ENCODE measurements around the gene AMIGO3.

The AMIGO3 gene

GRCh38 chr3:49725906-49726681, 6.6 kb upstream of the AMIGO3 start:
- DNase-seq (ENCODE audit: low read depth, low spot score), result no peak

- DNase-seq (ENCODE audit: low read depth, low spot score), result no peak
Observed at GRCh38 chr3:49724586-49724985, 5.1 kb upstream of the AMIGO3 start.

- peak; percentile 98 for DNase-seq (ENCODE audit: low read depth, low spot score)
Observed at GRCh38 chr3:49723628-49724551, 4.4 kb upstream of the AMIGO3 start, which contains the start of gene GMPPB. Gene GMPPB (minus strand): TSS chr3:49723951. CDS start chr3:49723726, 225 bp downstream.

GRCh38 chr3:49723296-49723627, 3.8 kb upstream of the AMIGO3 start:
- peak; percentile 66 for DNase-seq (ENCODE audit: low read depth, low spot score)

- no peak for DNase-seq (ENCODE audit: low read depth, low spot score)
Observed at GRCh38 chr3:49722896-49723295, 3.4 kb upstream of the AMIGO3 start.

- DNase-seq (ENCODE audit: low read depth, low spot score), result no peak
Observed at GRCh38 chr3:49721896-49722781, 2.7 kb upstream of the AMIGO3 start.

GRCh38 chr3:49721596-49721895, 2.1 kb upstream of the AMIGO3 start:
- no peak for DNase-seq (ENCODE audit: low read depth, low spot score)

- DNase-seq (ENCODE audit: low read depth, low spot score), result no peak
Observed at GRCh38 chr3:49720855-49721595, 1.5 kb upstream of the AMIGO3 start.

- peak; percentile 62 for DNase-seq (ENCODE audit: low read depth, low spot score)
Observed at GRCh38 chr3:49718858-49719213, 648 bp downstream of the AMIGO3 start.

GRCh38 chr3:49717959-49718857, 1.3 kb downstream of the AMIGO3 start:
- peak; percentile 74 for DNase-seq (ENCODE audit: low read depth, low spot score)

GRCh38 chr3:49717211-49717958, 2.1 kb downstream of the AMIGO3 start:
- no peak for DNase-seq (ENCODE audit: low read depth, low spot score)

- no peak for DNase-seq (ENCODE audit: low read depth, low spot score)
Observed at GRCh38 chr3:49716691-49717210, 2.7 kb downstream of the AMIGO3 start.

GRCh38 chr3:49716169-49716568, 3.3 kb downstream of the AMIGO3 start:
- no peak for DNase-seq (ENCODE audit: low read depth, low spot score)

GRCh38 chr3:49715611-49716121, 3.8 kb downstream of the AMIGO3 start:
- no peak for DNase-seq (ENCODE audit: low read depth, low spot score)

- DNase-seq (ENCODE audit: low read depth, low spot score), result no peak
Observed at GRCh38 chr3:49714728-49715550, 4.5 kb downstream of the AMIGO3 start.

GRCh38 chr3:49713336-49714105, 6.0 kb downstream of the AMIGO3 start:
- no peak for DNase-seq (ENCODE audit: low read depth, low spot score)

- DNase-seq (ENCODE audit: low read depth, low spot score), result no peak
Observed at GRCh38 chr3:49712631-49713317, 6.7 kb downstream of the AMIGO3 start.

Measured in ELF-1 (cell line).